Measurements from ENCODE around the gene SMAD4. TPM values are rescaled to one million over a fixed set of nuclear protein-coding genes. Genes with fewer than 3 reads are reported as not detected.
A peak's percentile ranks its signal among the peaks of the same experiment; 100 is the strongest.
"Not testable (repeated sequence)": the region's sequence is repeated elsewhere in the genome, so short reads cannot be mapped to it uniquely, and the experiment has no call there.

SMAD4 gene
- total and polyA plus RNA-seq, 5 experiments from 2014 or later, result 46.0 to 169 (median 69.2) TPM

- peaks cover 0 to 10% (median 0%) of the 10 kb centered on the region in 9 donors for H3K9me3 Mint-ChIP-seq
- DNase-seq, result no peak
- ATAC-seq, result no peak
- peaks cover 0 to 10% (median 0%) of the 10 kb centered on the region in 5 donors for H3K27me3 Mint-ChIP-seq
- no peak overlapping the region for H3K27ac Mint-ChIP-seq
- H3K36me3 Mint-ChIP-seq, result no peaks in the 10 kb centered on the region
- H3K4me3 Mint-ChIP-seq, result no peak overlapping the region
- POLR2A ChIA-PET, result no interaction called here
- no peaks in the 10 kb centered on the region for H3K4me1 Mint-ChIP-seq
Observed at GRCh38 chr18:51100385-51101120, 70.5 kb downstream of the SMAD4 start.

- DNase-seq, result no peak
- Mint-ChIP-seq H3K27me3 (no peaks in the 10 kb centered on the region), H3K4me3 (peak overlapping the region in 3 of 10 donors; percentile 1 to 37 (median 4)), H3K27ac (peak overlapping the region in 2 of 10 donors; percentile 8 to 50), H3K9me3 (peaks cover 0 to 8% (median 0%) of the 10 kb centered on the region in 9 donors), H3K36me3 (no peaks in the 10 kb centered on the region), H3K4me1 (peaks cover 7 to 17% (median 13%) of the 10 kb centered on the region in 4 donors)
- no peak for ATAC-seq
- POLR2A ChIA-PET, result no interaction called here
Observed at GRCh38 chr18:51107082-51107481, 77.1 kb downstream of the SMAD4 start.

GRCh38 chr18:51107598-51108305, 77.7 kb downstream of the SMAD4 start:
- POLR2A ChIA-PET, result no interaction called here
- no peaks in the 10 kb centered on the region for H3K27me3 Mint-ChIP-seq
- peak overlapping the region in 3 of 10 donors; percentile 8 to 50 (median 36) for H3K27ac Mint-ChIP-seq
- ATAC-seq, result no peak
- peaks cover 7 to 17% (median 13%) of the 10 kb centered on the region in 4 donors for H3K4me1 Mint-ChIP-seq
- no peak for DNase-seq
- H3K4me3 Mint-ChIP-seq, result peak overlapping the region in 1 of 10 donors; percentile 1
- H3K36me3 Mint-ChIP-seq, result no peaks in the 10 kb centered on the region
- H3K9me3 Mint-ChIP-seq, result peaks cover 0 to 1% (median 0%) of the 10 kb centered on the region in 9 donors

- ATAC-seq (no peak), DNase-seq (no peak)
Observed at GRCh38 chr18:51108330-51108729, 78.3 kb downstream of the SMAD4 start.

GRCh38 chr18:51110073-51110797, 80.2 kb downstream of the SMAD4 start:
- ATAC-seq, result peak; percentile 54 to 75
- no peaks in the 10 kb centered on the region for H3K27me3 Mint-ChIP-seq
- peak; percentile 26 to 75 (median 55) for DNase-seq
- POLR2A ChIA-PET, result no interaction called here
- peak overlapping the region in 1 of 10 donors; percentile 37 for H3K27ac Mint-ChIP-seq
- H3K9me3 Mint-ChIP-seq, result no peaks in the 10 kb centered on the region
- H3K4me1 Mint-ChIP-seq, result peaks cover 7 to 17% (median 13%) of the 10 kb centered on the region in 4 donors
- no peaks in the 10 kb centered on the region for H3K36me3 Mint-ChIP-seq
- no peak overlapping the region for H3K4me3 Mint-ChIP-seq

More at GRCh38 chr18:51108330-51108729, 78.3 kb downstream of the SMAD4 start:
- POLR2A ChIA-PET, result no interaction called here
- no peaks in the 10 kb centered on the region for H3K36me3 Mint-ChIP-seq
- peaks cover 7 to 17% (median 13%) of the 10 kb centered on the region in 4 donors for H3K4me1 Mint-ChIP-seq
- H3K27me3 Mint-ChIP-seq, result no peaks in the 10 kb centered on the region
- H3K9me3 Mint-ChIP-seq, result no peaks in the 10 kb centered on the region
- H3K4me3 Mint-ChIP-seq, result no peak overlapping the region
- H3K27ac Mint-ChIP-seq, result no peak overlapping the region

- POLR2A ChIA-PET, DNase-seq, H3K4me3 Mint-ChIP-seq, H3K27me3 Mint-ChIP-seq, H3K36me3 Mint-ChIP-seq, ATAC-seq, H3K9me3 Mint-ChIP-seq, H3K27ac Mint-ChIP-seq: not testable (repeated sequence)
- H3K4me1 Mint-ChIP-seq, result peaks cover 7 to 17% (median 13%) of the 10 kb centered on the region in 4 donors
Observed at GRCh38 chr18:51111633-51112355, 81.8 kb downstream of the SMAD4 start.

GRCh38 chr18:51116996-51117395, 87.0 kb downstream of the SMAD4 start:
- H3K36me3 Mint-ChIP-seq, H3K4me1 Mint-ChIP-seq, POLR2A ChIA-PET, DNase-seq, H3K27me3 Mint-ChIP-seq, H3K27ac Mint-ChIP-seq, ATAC-seq, H3K4me3 Mint-ChIP-seq: not testable (repeated sequence)
- H3K9me3 Mint-ChIP-seq, result peaks cover 0 to 15% (median 5%) of the 10 kb centered on the region in 9 donors

GRCh38 chr18:51119561-51119960, 89.5 kb downstream of the SMAD4 start:
- ATAC-seq, DNase-seq, POLR2A ChIA-PET, H3K27me3 Mint-ChIP-seq, H3K36me3 Mint-ChIP-seq, H3K4me3 Mint-ChIP-seq, H3K4me1 Mint-ChIP-seq, H3K27ac Mint-ChIP-seq: not testable (repeated sequence)
- H3K9me3 Mint-ChIP-seq, result peaks cover 0 to 15% (median 5%) of the 10 kb centered on the region in 9 donors

GRCh38 chr18:51119976-51120375, 90.0 kb downstream of the SMAD4 start:
- peaks cover 0 to 15% (median 5%) of the 10 kb centered on the region in 9 donors for H3K9me3 Mint-ChIP-seq
- DNase-seq, H3K4me3 Mint-ChIP-seq, H3K4me1 Mint-ChIP-seq, H3K36me3 Mint-ChIP-seq, H3K27ac Mint-ChIP-seq, POLR2A ChIA-PET, H3K27me3 Mint-ChIP-seq, ATAC-seq: not testable (repeated sequence)

GRCh38 chr18:51120809-51121596, 91.0 kb downstream of the SMAD4 start:
- Mint-ChIP-seq H3K4me3 (no peak overlapping the region), H3K9me3 (peaks cover 0 to 15% (median 5%) of the 10 kb centered on the region in 9 donors), H3K4me1 (peaks cover 0 to 2% (median 0%) of the 10 kb centered on the region in 4 donors), H3K27ac (no peak overlapping the region), H3K36me3 (no peaks in the 10 kb centered on the region), H3K27me3 (peaks cover 0 to 9% (median 2%) of the 10 kb centered on the region in 5 donors)
- DNase-seq, result no peak
- POLR2A ChIA-PET, result no interaction called here
- ATAC-seq, result no peak

- no peak overlapping the region for H3K27ac Mint-ChIP-seq
- H3K4me3 Mint-ChIP-seq, result no peak overlapping the region
- peaks cover 0 to 11% (median 2%) of the 10 kb centered on the region in 5 donors for H3K27me3 Mint-ChIP-seq
- H3K36me3 Mint-ChIP-seq, result no peaks in the 10 kb centered on the region
- DNase-seq (no peak), ATAC-seq (no peak)
- H3K9me3 Mint-ChIP-seq, result peaks cover 0 to 15% (median 5%) of the 10 kb centered on the region in 9 donors
- POLR2A ChIA-PET, result no interaction called here
- H3K4me1 Mint-ChIP-seq, result peaks cover 0 to 2% (median 0%) of the 10 kb centered on the region in 4 donors
Observed at GRCh38 chr18:51121597-51121857, 91.5 kb downstream of the SMAD4 start.
